Measurements from ENCODE around the gene SIGLEC10.

DNA sequence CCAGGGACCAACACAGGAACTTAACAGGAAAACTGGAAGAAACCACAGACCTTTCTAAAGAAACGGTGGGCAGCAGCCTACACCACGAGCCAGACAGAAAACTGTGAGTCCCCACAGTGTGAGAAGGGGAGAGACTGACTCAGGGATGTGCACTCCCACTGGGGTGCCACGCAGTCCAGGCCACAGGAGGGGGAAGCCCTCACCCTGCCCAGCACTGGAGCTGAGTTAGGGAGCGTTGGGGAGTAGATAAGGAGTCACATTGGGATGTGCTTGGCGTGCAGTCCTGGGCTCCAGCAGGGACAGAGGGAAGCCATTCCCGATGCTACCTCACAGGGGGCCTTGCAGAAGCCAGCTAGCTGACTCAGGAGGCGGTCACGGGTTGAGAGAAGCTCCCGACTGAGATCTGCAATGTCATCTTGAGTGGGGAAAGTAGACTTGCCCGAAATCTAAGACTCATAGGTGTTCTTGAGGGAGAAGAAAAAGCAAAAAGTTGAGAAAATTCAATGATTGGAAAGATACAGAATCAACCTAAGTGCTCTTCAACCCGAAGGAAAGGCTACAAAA is 23.5 kb upstream of the SIGLEC10 start:
- TF ChIP-seq, protein P1, sequence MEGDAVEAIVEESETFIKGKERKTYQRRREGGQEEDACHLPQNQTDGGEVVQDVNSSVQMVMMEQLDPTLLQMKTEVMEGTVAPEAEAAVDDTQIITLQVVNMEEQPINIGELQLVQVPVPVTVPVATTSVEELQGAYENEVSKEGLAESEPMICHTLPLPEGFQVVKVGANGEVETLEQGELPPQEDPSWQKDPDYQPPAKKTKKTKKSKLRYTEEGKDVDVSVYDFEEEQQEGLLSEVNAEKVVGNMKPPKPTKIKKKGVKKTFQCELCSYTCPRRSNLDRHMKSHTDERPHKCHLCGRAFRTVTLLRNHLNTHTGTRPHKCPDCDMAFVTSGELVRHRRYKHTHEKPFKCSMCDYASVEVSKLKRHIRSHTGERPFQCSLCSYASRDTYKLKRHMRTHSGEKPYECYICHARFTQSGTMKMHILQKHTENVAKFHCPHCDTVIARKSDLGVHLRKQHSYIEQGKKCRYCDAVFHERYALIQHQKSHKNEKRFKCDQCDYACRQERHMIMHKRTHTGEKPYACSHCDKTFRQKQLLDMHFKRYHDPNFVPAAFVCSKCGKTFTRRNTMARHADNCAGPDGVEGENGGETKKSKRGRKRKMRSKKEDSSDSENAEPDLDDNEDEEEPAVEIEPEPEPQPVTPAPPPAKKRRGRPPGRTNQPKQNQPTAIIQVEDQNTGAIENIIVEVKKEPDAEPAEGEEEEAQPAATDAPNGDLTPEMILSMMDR (IDR thresholded peaks at IDR 0.05 in 8 of 11, conservative IDR thresholded peaks at IDR 0.05 in 3 of 11) = no peak
- no peak for TF ChIP-seq POLR2A (IDR thresholded peaks at IDR 0.05)
